ENCODE measurements around the gene APOBEC3C. TPM values are rescaled to one million over a fixed set of nuclear protein-coding genes. Genes with fewer than 3 reads are reported as not detected.

The APOBEC3C gene
- total and polyA plus RNA-seq, 2 experiments from 2014 or later, result 7.0 to 49.2 TPM

DNA sequence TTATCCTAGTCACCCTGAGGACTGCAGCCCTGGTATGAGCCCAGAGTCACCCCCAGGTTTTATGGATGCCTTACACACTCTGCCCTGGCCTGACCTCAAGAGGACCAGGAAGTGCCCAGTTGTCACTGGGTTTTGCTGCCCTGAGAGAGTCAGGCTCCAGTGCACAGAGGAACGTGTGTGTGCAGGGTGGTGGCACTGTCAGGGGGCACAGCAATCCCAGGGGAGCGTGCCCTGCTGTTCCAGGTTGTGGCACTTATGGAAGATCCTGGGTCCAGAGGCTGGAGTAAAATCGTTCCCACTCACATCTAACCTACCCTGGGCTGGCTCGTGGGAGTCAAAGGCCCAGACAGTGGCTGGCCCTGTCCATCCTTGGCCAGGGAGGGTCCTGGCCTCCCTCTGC, 49.1 kb upstream of the APOBEC3C start (continued):
- TF ChIP-seq, protein P1, sequence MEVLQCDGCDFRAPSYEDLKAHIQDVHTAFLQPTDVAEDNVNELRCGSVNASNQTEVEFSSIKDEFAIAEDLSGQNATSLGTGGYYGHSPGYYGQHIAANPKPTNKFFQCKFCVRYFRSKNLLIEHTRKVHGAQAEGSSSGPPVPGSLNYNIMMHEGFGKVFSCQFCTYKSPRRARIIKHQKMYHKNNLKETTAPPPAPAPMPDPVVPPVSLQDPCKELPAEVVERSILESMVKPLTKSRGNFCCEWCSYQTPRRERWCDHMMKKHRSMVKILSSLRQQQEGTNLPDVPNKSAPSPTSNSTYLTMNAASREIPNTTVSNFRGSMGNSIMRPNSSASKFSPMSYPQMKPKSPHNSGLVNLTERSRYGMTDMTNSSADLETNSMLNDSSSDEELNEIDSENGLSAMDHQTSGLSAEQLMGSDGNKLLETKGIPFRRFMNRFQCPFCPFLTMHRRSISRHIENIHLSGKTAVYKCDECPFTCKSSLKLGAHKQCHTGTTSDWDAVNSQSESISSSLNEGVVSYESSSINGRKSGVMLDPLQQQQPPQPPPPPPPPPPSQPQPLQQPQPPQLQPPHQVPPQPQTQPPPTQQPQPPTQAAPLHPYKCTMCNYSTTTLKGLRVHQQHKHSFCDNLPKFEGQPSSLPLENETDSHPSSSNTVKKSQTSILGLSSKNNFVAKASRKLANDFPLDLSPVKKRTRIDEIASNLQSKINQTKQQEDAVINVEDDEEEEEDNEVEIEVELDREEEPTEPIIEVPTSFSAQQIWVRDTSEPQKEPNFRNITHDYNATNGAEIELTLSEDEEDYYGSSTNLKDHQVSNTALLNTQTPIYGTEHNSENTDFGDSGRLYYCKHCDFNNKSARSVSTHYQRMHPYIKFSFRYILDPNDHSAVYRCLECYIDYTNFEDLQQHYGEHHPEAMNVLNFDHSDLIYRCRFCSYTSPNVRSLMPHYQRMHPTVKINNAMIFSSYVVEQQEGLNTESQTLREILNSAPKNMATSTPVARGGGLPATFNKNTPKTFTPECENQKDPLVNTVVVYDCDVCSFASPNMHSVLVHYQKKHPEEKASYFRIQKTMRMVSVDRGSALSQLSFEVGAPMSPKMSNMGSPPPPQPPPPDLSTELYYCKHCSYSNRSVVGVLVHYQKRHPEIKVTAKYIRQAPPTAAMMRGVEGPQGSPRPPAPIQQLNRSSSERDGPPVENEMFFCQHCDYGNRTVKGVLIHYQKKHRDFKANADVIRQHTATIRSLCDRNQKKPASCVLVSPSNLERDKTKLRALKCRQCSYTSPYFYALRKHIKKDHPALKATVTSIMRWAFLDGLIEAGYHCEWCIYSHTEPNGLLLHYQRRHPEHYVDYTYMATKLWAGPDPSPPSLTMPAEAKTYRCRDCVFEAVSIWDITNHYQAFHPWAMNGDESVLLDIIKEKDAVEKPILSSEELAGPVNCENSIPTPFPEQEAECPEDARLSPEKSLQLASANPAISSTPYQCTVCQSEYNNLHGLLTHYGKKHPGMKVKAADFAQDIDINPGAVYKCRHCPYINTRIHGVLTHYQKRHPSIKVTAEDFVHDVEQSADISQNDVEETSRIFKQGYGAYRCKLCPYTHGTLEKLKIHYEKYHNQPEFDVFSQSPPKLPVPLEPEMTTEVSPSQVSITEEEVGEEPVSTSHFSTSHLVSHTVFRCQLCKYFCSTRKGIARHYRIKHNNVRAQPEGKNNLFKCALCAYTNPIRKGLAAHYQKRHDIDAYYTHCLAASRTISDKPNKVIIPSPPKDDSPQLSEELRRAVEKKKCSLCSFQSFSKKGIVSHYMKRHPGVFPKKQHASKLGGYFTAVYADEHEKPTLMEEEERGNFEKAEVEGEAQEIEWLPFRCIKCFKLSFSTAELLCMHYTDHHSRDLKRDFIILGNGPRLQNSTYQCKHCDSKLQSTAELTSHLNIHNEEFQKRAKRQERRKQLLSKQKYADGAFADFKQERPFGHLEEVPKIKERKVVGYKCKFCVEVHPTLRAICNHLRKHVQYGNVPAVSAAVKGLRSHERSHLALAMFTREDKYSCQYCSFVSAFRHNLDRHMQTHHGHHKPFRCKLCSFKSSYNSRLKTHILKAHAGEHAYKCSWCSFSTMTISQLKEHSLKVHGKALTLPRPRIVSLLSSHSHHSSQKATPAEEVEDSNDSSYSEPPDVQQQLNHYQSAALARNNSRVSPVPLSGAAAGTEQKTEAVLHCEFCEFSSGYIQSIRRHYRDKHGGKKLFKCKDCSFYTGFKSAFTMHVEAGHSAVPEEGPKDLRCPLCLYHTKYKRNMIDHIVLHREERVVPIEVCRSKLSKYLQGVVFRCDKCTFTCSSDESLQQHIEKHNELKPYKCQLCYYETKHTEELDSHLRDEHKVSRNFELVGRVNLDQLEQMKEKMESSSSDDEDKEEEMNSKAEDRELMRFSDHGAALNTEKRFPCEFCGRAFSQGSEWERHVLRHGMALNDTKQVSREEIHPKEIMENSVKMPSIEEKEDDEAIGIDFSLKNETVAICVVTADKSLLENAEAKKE (CRISPR knock-in tag; IDR thresholded peaks at IDR 0.05), result no peak
- no peak for TF ChIP-seq NANOG (IDR thresholded peaks at IDR 0.05; ENCODE audit: borderline replicate concordance)
- no peak for TF ChIP-seq EZH2phosphoT487 (IDR thresholded peaks at IDR 0.05; ENCODE audit: unreplicated experiment)

DNA sequence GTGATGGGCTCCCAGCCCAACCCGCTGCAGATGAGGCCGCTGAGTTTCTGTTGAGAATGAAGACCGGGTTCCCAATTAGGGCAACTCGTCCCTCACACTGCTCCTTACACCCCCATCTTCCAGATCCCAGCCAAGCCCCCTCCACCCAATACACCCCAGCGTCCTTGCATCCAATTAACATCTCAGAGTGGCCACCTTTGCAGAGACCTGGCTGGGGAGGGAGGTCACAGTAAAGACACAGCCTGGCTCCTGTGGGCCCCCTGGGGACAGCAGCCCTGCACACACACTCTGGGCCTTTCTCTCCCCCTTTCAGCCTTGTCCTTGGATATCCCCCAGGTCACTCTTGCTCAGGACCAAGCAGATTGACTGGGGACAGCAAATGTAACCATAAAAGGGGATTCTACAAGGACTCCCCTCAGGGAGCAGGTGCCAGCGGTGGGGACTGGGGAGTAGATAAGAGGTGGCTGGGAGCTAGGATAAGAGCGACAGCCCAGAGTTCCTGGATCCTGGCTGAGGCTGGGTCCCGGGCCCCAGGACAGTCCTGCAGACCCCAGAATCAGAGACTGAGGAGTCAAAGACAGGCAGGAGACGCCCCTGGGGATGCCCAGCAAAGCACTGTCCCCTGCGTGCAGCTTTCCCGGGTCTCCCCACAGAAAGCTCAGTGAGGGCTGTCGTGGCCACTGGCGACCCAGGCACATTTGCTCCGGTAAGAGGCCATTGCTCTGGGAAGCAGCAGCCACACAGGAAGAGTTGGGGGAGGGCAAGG, 48.3 kb upstream of the APOBEC3C start:
- H3K9me3 Mint-ChIP-seq, result no peaks in the 10 kb centered on the region
- TF ChIP-seq POLR2AphosphoS5 (IDR thresholded peaks at IDR 0.05; ENCODE audit: low read depth) (no peak), STAT1 (IDR thresholded peaks at IDR 0.05; ENCODE audit: unreplicated experiment) (no peak)
- Histone ChIP-seq H3K4me2 (no peak overlapping the region), H3K36me3 (ENCODE audit: insufficient read depth) (no peaks in the 10 kb centered on the region), H2AFZ (peak overlapping the region; percentile 38; the same call in 1 of the 2 replicates), H3F3A (replicated peaks; ENCODE audit: low read depth) (no peaks in the 10 kb centered on the region), H3K9me2 (ENCODE audit: insufficient read depth) (no peaks in the 10 kb centered on the region), H4K20me1 (replicated peaks; ENCODE audit: insufficient read depth) (no peaks in the 10 kb centered on the region), H3K79me2 (replicated peaks; ENCODE audit: insufficient read depth) (no peaks in the 10 kb centered on the region), H3K27ac (ENCODE audit: low read depth) (no peak overlapping the region), H3K27me3 (ENCODE audit: insufficient read depth) (no peaks in the 10 kb centered on the region), H3K4me3 (no peak overlapping the region), H3K4me1 (ENCODE audit: insufficient read depth) (no peaks in the 10 kb centered on the region)
- no peaks in the 10 kb centered on the region; the same call in 2 of the 3 replicates for H3K36me3 Mint-ChIP-seq (ENCODE audit: low read depth)
- H3K27me3 Mint-ChIP-seq (ENCODE audit: insufficient read depth, low read depth, poor library complexity), result peaks cover 10% of the 10 kb centered on the region
- H3K4me3 Mint-ChIP-seq, result no peak overlapping the region; the same call in 2 of the 3 replicates
- ATAC-seq (no peak; the same call in 2 of the 3 replicates), DNase-seq (ENCODE audit: low spot score) (no peak)
- H3K4me1 Mint-ChIP-seq, result peaks cover 22% of the 10 kb centered on the region
- no peak overlapping the region for H3K27ac Mint-ChIP-seq

Data from GM23338 (cell line).